Rectal smooth muscle tissue (tissue), 1 donor: Measurements from ENCODE around the gene DPEP3.

ENCODE experiments used
- H3K27ac ChIP-seq: one replicate; pipeline ENCODE4 v1.7.0; 2013; ENCODE audit warnings: low read depth, low read length, inconsistent platforms
- H3K27me3 ChIP-seq: one replicate; pipeline ENCODE4 v1.7.0; 2013; ENCODE audit warnings: low read length; ENCODE audit not compliant: control insufficient read depth, insufficient read depth
- H3K36me3 ChIP-seq: one replicate; pipeline ENCODE4 v1.7.0; 2013; ENCODE audit warnings: low read length; ENCODE audit not compliant: control insufficient read depth, insufficient read depth
- H3K4me1 ChIP-seq: one replicate; pipeline ENCODE4 v1.7.0; 2013; ENCODE audit warnings: low read length; ENCODE audit not compliant: control insufficient read depth, insufficient read depth
- H3K4me3 ChIP-seq: one replicate; pipeline ENCODE4 v1.7.0; 2013; ENCODE audit warnings: low read length
- H3K9ac ChIP-seq: one replicate; pipeline ENCODE4 v1.7.0; 2013; ENCODE audit warnings: low read length

DPEP3 gene

GRCh38 chr16:67927131-67927941 lies 53.0 kb downstream of the DPEP3 start:
- Histone ChIP-seq H3K27me3 (no peaks in the 10 kb centered on the region), H3K4me3 (no peak overlapping the region), H3K4me1 (no peaks in the 10 kb centered on the region), H3K9ac (no peak overlapping the region), H3K36me3 (peaks cover 9% of the 10 kb centered on the region), H3K27ac (no peak overlapping the region)

- no peak overlapping the region for H3K27ac ChIP-seq
- H3K27me3 ChIP-seq: no peaks in the 10 kb centered on the region
- no peaks in the 10 kb centered on the region for H3K4me1 ChIP-seq
- no peak overlapping the region for H3K4me3 ChIP-seq
- H3K9ac ChIP-seq: no peak overlapping the region
- peaks cover 9% of the 10 kb centered on the region for H3K36me3 ChIP-seq
Measured at GRCh38 chr16:67926181-67926750, 54.0 kb downstream of the DPEP3 start.
